SH-SY5Y (cell line): Measurements from ENCODE around the gene RAB40A.

Source experiments
- GATA2 ChIP-seq: IDR thresholded peaks from 2 replicates; pipeline ENCODE4 v1.6.1; 2011; ENCODE audit warnings: mild to moderate bottlenecking, low read depth, low read length
- GATA3 ChIP-seq: IDR thresholded peaks from 2 replicates; pipeline ENCODE4 v1.6.1; 2011; ENCODE audit warnings: low read depth, mild to moderate bottlenecking, low read length, moderate library complexity

DNA sequence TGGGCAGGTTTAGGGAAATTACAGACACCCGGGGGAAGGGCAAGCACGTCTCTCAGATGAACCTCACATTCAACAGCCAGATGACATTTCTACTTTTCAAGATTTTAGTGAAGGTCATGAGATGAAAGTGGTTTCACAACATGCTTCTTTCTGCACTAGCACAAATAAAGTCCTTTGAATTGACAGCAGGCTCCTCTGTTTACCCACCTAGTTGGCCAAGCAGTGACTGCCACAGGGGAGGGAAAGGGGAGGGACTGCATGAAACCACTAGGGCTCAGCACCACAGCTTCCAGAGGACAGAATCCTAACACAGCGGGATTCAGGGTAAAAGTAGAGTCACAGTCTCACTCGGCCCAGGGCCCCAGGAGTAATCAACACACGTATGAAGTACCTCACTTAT is 6.2 kb downstream of the RAB40A start:
- TF ChIP-seq GATA3 = no peak
- no peak for TF ChIP-seq GATA2
